A549 (cell line): ENCODE data around the gene BIRC7. TPM values are rescaled to one million over a fixed set of nuclear protein-coding genes. Genes with fewer than 3 reads are reported as not detected.

Source experiments
- ATAC-seq, 2 experiments: fragments of 200-7000 bp in 1 of 2; fragments of >200 bp in 1 of 2; cut with Nextera tagmentation in 1 of 2; cut with Tn5 transposase in 1 of 2; 3 replicates each; pipeline versions ENCODE4 v1.8.0 to v1.9.1; 2018 to 2020; ENCODE audit warnings: mild to moderate bottlenecking in 1 of 2, moderate library complexity in 1 of 2
- CTCF ChIA-PET: fragments of 300-600 bp; sonication (Branson Sonifier 250); formaldehyde crosslinking; extraction: SDS; loops from one replicate; lab custom pipeline; 2021; ENCODE audit warnings: antibody characterized with exemption, inconsistent platforms; lab: Yijun Ruan, JAX
- POLR2A ChIA-PET: fragments of 350-600 bp; formaldehyde crosslinking; extraction: SDS; loops from one replicate; lab custom pipeline; 2021; ENCODE audit warnings: antibody characterized with exemption, inconsistent platforms; lab: Yijun Ruan, JAX
- DNase-seq, 2 experiments: peaks; one replicate each; pipeline versions ENCODE4 v3.0.0 to v3.0.0-alpha.2; 2011 to 2016; ENCODE audit warnings: low read depth in 1 of 2, low spot score in 1 of 2
- FAIRE-seq: peaks from 2 replicates; lab custom pipeline; 2011; peaks lifted over from hg19 to GRCh38; lab: Jason Lieb, UNC
- H3K27ac ChIP-seq, 2 experiments: fragments of >200 bp; sonication (Bioruptor Twin); formaldehyde crosslinking; 3 replicates each; pipeline ENCODE4 v1.5.1; 2016 to 2017
- H3K4me1 ChIP-seq: fragments of >200 bp; sonication (Bioruptor Twin); formaldehyde crosslinking; 3 replicates; pipeline ENCODE4 v1.6.1; 2016
- H3K4me2 ChIP-seq: fragments of >200 bp; sonication (Bioruptor Twin); formaldehyde crosslinking; 3 replicates; pipeline ENCODE4 v1.6.1; 2016
- H3K4me3 ChIP-seq: fragments of >200 bp; sonication (Bioruptor Twin); formaldehyde crosslinking; 3 replicates; pipeline ENCODE4 v1.5.1; 2016
- H3K9me3 ChIP-seq: fragments of >200 bp; sonication (Bioruptor Twin); formaldehyde crosslinking; 3 replicates; pipeline ENCODE4 v1.6.1; 2016
- EP300 ChIP-seq, 2 experiments: fragments of >200 bp; sonication (Bioruptor Twin); formaldehyde crosslinking; IDR thresholded peaks; 2 replicates in 1 of 2; 3 replicates in 1 of 2; pipeline ENCODE4 v1.6.1; 2016 to 2017
- GATA3 ChIP-seq: IDR thresholded peaks from 2 replicates; pipeline ENCODE4 v1.6.1; 2012; ENCODE audit warnings: borderline replicate concordance
- MAFK ChIP-seq: fragments of 450-650 bp; IDR thresholded peaks from 2 replicates; pipeline ENCODE4 v1.6.1; 2014; ENCODE audit not compliant: partially characterized antibody
- RCOR1 ChIP-seq: fragments of 150-350 bp; IDR thresholded peaks from 2 replicates; pipeline ENCODE4 v1.6.1; 2014; ENCODE audit warnings: antibody characterized with exemption, low read length, low read depth
- RFX5 ChIP-seq: fragments of 450-650 bp; IDR thresholded peaks from 2 replicates; pipeline ENCODE4 v1.7.1; 2014; ENCODE audit warnings: antibody characterized with exemption, mild to moderate bottlenecking, moderate library complexity
- WGBS: methylation state at CpG from one replicate; pipeline ENCODE4 v1.1.6; 2017; ENCODE audit errors: missing lambda C conversion rate; 5-methylcytosine and 5-hydroxymethylcytosine counted together
- polyA plus RNA-seq, 4 experiments: library from polyadenylated mRNA; depleted of rRNA in 3 of 4; stranded (reverse); fragments of >200 nt; fragmentation: RNase III in 1 of 4; extraction: RNeasy Plus Mini Kit Qiagen cat#74134 plus additional on column Dnase treatment in 1 of 4; gene quantifications; 2 replicates in 3 of 4; 3 replicates in 1 of 4; pipeline ENCODE4 v1.2.3, GENCODE V29; 2011 to 2017
- small RNA-seq, 6 experiments: library from RNA; depleted of rRNA; stranded (forward); fragments of <200 nt; gene quantifications; one replicate each; pipeline ENCODE3, GENCODE V24; 2012
- TF ChIP-seq, protein P1 (sequence below): fragments of 250-450 bp; sonication (Bioruptor Pico); IDR thresholded peaks from 2 replicates; pipeline ENCODE4 v1.5.0; 2021; ENCODE audit warnings: mild to moderate bottlenecking, moderate library complexity, borderline replicate concordance
- TF ChIP-seq, protein P2 (sequence below): fragments of 200-600 bp; sonication (generic); IDR thresholded peaks from 2 replicates; pipeline ENCODE4 v1.6.1; 2016; ENCODE audit warnings: antibody characterized with exemption, mild to moderate bottlenecking, moderate library complexity
- TF ChIP-seq, protein P3 (sequence below): fragments of >200 bp; sonication (Bioruptor Twin); formaldehyde crosslinking; IDR thresholded peaks from 3 replicates; pipeline ENCODE4 v1.5.1; 2016
- TF ChIP-seq, protein P4 (sequence below): fragments of >200 bp; sonication (Bioruptor Twin); formaldehyde crosslinking; IDR thresholded peaks from 3 replicates; pipeline ENCODE4 v1.6.1; 2016

Gene BIRC7
- polyA plus RNA-seq, 2 of the 4 experiments (the other 2 are of a cell fraction): 0.63 to 4.9 TPM

DNA sequence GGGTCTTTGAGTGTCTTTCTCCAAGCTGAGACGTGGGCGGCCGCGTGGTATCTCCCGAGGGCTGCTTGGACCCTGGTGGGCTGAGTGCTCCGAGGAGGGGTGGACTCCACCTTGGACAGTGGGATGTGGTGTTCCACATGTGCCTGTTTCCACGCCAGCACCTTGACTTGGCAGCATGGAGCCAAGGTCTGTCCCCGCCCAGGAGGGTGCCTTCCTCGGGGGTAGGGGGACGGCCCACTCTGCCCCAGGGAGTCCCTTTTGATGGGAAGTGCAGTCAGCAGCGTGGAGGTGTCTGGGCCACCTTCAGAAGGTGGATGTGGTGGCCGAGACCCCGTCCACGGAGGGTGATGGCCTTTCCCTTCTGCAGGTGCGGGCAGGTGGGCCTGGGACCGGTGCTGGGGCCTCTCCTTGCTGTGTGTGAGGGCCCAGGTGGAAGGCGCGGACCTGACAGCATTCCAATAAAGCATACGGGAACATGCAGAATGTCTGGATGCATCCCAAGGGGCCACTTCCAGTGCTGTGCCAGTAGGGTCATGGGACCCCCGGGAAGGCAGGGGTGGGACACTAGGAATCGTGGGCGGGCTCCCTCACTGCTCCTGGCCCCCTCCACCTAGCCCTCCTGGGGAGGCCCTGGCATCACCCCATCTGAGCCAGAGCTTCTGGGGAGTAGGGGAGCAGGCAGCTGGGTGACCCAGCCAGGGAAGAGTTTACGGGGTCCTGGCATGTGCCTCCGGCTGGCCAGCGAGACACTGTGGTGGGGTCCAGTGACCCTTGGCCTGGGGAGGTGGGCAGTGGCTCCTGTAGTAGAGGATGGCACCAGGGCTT lies 53.8 kb downstream of the BIRC7 start:
- no peak for DNase-seq
- Histone ChIP-seq H3K4me2 (no peak overlapping the region), H3K27ac (peak overlapping the region in 1 of 2 experiments; percentile 29; a peak in 1 of 6 replicates), H3K9me3 (no peaks in the 10 kb centered on the region)
- ATAC-seq: no peak
- 97% methylated on average over 11 of the region's 25 CpGs for WGBS
- ChIA-PET POLR2A (no interaction called here), CTCF (interaction anchor here (1.0 to 30.4 kb wide), 9 partner anchors 8 to 64 kb away, joined by 3 to 401 read pairs (median 16); no protein-coding TSS in a partner anchor)
- TF ChIP-seq, protein P1, sequence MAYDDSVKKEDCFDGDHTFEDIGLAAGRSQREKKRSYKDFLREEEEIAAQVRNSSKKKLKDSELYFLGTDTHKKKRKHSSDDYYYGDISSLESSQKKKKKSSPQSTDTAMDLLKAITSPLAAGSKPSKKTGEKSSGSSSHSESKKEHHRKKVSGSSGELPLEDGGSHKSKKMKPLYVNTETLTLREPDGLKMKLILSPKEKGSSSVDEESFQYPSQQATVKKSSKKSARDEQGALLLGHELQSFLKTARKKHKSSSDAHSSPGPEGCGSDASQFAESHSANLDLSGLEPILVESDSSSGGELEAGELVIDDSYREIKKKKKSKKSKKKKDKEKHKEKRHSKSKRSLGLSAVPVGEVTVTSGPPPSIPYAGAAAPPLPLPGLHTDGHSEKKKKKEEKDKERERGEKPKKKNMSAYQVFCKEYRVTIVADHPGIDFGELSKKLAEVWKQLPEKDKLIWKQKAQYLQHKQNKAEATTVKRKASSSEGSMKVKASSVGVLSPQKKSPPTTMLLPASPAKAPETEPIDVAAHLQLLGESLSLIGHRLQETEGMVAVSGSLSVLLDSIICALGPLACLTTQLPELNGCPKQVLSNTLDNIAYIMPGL (CRISPR knock-in tag): no peak
- TF ChIP-seq EP300 (IDR thresholded peaks at IDR 0.05) (no peak), RCOR1 (no peak), RFX5 (no peak), MAFK (no peak), GATA3 (no peak)
- TF ChIP-seq, protein P2, sequence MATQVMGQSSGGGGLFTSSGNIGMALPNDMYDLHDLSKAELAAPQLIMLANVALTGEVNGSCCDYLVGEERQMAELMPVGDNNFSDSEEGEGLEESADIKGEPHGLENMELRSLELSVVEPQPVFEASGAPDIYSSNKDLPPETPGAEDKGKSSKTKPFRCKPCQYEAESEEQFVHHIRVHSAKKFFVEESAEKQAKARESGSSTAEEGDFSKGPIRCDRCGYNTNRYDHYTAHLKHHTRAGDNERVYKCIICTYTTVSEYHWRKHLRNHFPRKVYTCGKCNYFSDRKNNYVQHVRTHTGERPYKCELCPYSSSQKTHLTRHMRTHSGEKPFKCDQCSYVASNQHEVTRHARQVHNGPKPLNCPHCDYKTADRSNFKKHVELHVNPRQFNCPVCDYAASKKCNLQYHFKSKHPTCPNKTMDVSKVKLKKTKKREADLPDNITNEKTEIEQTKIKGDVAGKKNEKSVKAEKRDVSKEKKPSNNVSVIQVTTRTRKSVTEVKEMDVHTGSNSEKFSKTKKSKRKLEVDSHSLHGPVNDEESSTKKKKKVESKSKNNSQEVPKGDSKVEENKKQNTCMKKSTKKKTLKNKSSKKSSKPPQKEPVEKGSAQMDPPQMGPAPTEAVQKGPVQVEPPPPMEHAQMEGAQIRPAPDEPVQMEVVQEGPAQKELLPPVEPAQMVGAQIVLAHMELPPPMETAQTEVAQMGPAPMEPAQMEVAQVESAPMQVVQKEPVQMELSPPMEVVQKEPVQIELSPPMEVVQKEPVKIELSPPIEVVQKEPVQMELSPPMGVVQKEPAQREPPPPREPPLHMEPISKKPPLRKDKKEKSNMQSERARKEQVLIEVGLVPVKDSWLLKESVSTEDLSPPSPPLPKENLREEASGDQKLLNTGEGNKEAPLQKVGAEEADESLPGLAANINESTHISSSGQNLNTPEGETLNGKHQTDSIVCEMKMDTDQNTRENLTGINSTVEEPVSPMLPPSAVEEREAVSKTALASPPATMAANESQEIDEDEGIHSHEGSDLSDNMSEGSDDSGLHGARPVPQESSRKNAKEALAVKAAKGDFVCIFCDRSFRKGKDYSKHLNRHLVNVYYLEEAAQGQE: no peak
- TF ChIP-seq, protein P3, sequence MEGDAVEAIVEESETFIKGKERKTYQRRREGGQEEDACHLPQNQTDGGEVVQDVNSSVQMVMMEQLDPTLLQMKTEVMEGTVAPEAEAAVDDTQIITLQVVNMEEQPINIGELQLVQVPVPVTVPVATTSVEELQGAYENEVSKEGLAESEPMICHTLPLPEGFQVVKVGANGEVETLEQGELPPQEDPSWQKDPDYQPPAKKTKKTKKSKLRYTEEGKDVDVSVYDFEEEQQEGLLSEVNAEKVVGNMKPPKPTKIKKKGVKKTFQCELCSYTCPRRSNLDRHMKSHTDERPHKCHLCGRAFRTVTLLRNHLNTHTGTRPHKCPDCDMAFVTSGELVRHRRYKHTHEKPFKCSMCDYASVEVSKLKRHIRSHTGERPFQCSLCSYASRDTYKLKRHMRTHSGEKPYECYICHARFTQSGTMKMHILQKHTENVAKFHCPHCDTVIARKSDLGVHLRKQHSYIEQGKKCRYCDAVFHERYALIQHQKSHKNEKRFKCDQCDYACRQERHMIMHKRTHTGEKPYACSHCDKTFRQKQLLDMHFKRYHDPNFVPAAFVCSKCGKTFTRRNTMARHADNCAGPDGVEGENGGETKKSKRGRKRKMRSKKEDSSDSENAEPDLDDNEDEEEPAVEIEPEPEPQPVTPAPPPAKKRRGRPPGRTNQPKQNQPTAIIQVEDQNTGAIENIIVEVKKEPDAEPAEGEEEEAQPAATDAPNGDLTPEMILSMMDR: no peak
- TF ChIP-seq, protein P4, sequence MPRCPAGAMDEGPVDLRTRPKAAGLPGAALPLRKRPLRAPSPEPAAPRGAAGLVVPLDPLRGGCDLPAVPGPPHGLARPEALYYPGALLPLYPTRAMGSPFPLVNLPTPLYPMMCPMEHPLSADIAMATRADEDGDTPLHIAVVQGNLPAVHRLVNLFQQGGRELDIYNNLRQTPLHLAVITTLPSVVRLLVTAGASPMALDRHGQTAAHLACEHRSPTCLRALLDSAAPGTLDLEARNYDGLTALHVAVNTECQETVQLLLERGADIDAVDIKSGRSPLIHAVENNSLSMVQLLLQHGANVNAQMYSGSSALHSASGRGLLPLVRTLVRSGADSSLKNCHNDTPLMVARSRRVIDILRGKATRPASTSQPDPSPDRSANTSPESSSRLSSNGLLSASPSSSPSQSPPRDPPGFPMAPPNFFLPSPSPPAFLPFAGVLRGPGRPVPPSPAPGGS: no peak
- TF ChIP-seq, all 56 proteins: peak for 0
- Histone ChIP-seq H3K4me1 (peaks cover 19% of the 10 kb centered on the region; the same call in 2 of the 3 replicates), H3K4me3 (no peak overlapping the region)
- FAIRE-seq: no peak

Small RNA genes within 50 kb of the gene (small RNA-seq; reads per million reads assigned to genes)
- gene MIR3196: 0 to 1.9 (median 0) reads per million in 6 experiments
- 0 to 5.6 (median 0.16) reads per million in 6 experiments for gene MIR4326

Other genes with a start within 250 kb of the BIRC7 start
- not detected in 2 replicates for gene BHLHE23, start 228.9 kb upstream of the BIRC7 start, polyA plus RNA-seq (2011; rRNA removed)
- gene BHLHE23, start 228.9 kb upstream of the BIRC7 start, polyA plus RNA-seq (2017; fragmentation: RNase III; extraction: RNeasy Plus Mini Kit Qiagen cat#74134 plus additional on column Dnase treatment): not detected in 3 replicates
- 31.4 and 31.8 TPM in 2 replicates for gene YTHDF1, start 19.8 kb upstream of the BIRC7 start, polyA plus RNA-seq (2011; rRNA removed)
- gene YTHDF1, start 19.8 kb upstream of the BIRC7 start, polyA plus RNA-seq (2017; fragmentation: RNase III; extraction: RNeasy Plus Mini Kit Qiagen cat#74134 plus additional on column Dnase treatment): 33.4 to 37.9 TPM (median 37.8 TPM) in 3 replicates
- gene NKAIN4, start 18.6 kb downstream of the BIRC7 start, polyA plus RNA-seq (2011; rRNA removed): 5.8 and 6.4 TPM in 2 replicates
- 6.3 to 9.7 TPM (median 8.4 TPM) in 3 replicates for gene NKAIN4, start 18.6 kb downstream of the BIRC7 start, polyA plus RNA-seq (2017; fragmentation: RNase III; extraction: RNeasy Plus Mini Kit Qiagen cat#74134 plus additional on column Dnase treatment)
- gene ARFGAP1, start 36.9 kb downstream of the BIRC7 start, polyA plus RNA-seq (2011; rRNA removed): 41.0 and 43.5 TPM in 2 replicates
- gene ARFGAP1, start 36.9 kb downstream of the BIRC7 start, polyA plus RNA-seq (2017; fragmentation: RNase III; extraction: RNeasy Plus Mini Kit Qiagen cat#74134 plus additional on column Dnase treatment): 89.4 to 106 TPM (median 102 TPM) in 3 replicates
- gene COL20A1, start 57.3 kb downstream of the BIRC7 start, polyA plus RNA-seq (2011; rRNA removed): 0.21 and 0.29 TPM in 2 replicates
- 0.91 to 0.93 TPM (median 0.92 TPM) in 3 replicates for gene COL20A1, start 57.3 kb downstream of the BIRC7 start, polyA plus RNA-seq (2017; fragmentation: RNase III; extraction: RNeasy Plus Mini Kit Qiagen cat#74134 plus additional on column Dnase treatment)
- 0.03 and 0.09 TPM in 2 replicates for gene CHRNA4, start 125.4 kb downstream of the BIRC7 start, polyA plus RNA-seq (2011; rRNA removed)
- gene CHRNA4, start 125.4 kb downstream of the BIRC7 start, polyA plus RNA-seq (2017; fragmentation: RNase III; extraction: RNeasy Plus Mini Kit Qiagen cat#74134 plus additional on column Dnase treatment): 0.08 to 0.23 TPM (median 0.21 TPM) in 3 replicates
- gene KCNQ2, start 236.8 kb downstream of the BIRC7 start, polyA plus RNA-seq (2011; rRNA removed): 0.14 and 0.32 TPM in 2 replicates
- gene KCNQ2, start 236.8 kb downstream of the BIRC7 start, polyA plus RNA-seq (2017; fragmentation: RNase III; extraction: RNeasy Plus Mini Kit Qiagen cat#74134 plus additional on column Dnase treatment): 0.15 to 0.38 TPM (median 0.36 TPM) in 3 replicates